Astrocyte of the cerebellum (primary cell): Measurements from ENCODE around the gene IQSEC3.

Experiments used
- DNase-seq: peaks from one replicate; pipeline ENCODE4 v3.0.0-alpha.2; 2011; ENCODE audit warnings: low read depth
- H3K4me3 ChIP-seq: 2 replicates; pipeline ENCODE4 v1.5.1; 2011; ENCODE audit warnings: mild to moderate bottlenecking, low read depth, low read length, moderate library complexity
- in situ Hi-C: cut with HindIII; loops from 2 replicates; pipeline ENCODE4 v1.10.0; 2017; ENCODE audit warnings: low sequenced_read_pairs
- TF ChIP-seq, protein P1 (sequence below): IDR thresholded peaks from 2 replicates; pipeline ENCODE4 v1.5.1; 2012; ENCODE audit warnings: low read length, low read depth, moderate library complexity, mild to moderate bottlenecking; ENCODE audit errors: missing control alignments

Gene IQSEC3

DNA sequence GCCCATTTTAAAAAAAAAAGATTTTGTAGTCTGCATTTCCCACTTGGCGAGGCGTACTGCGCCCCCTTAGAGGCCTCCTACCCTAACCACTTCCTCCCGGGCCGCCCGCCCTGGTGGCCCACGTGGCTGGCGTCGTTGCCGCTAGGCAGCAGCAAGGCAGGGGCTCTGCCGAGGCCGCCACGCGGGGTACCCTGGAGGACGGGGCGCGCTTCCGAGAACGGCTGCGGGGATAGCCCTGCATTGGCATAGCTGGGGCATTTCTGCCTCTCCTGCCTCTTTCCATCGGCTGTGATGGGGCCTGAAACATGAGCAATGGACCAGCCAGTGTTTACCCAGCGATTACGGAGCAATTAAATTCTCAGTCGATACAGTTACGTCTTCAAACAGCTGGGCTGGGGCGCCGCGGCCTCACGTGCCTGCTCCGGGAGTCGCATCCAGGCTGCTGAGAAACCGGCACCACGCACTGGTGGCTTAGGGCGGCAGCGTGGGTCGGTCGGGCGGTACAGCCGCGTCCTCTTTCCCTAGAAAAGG lies 38.0 kb downstream of the IQSEC3 start:
- DNase-seq = no peak
- in situ Hi-C loops = loop anchor here (5.0 kb wide), 1 partner anchor 83 kb away; no protein-coding TSS in a partner anchor
- TF ChIP-seq, protein P1, sequence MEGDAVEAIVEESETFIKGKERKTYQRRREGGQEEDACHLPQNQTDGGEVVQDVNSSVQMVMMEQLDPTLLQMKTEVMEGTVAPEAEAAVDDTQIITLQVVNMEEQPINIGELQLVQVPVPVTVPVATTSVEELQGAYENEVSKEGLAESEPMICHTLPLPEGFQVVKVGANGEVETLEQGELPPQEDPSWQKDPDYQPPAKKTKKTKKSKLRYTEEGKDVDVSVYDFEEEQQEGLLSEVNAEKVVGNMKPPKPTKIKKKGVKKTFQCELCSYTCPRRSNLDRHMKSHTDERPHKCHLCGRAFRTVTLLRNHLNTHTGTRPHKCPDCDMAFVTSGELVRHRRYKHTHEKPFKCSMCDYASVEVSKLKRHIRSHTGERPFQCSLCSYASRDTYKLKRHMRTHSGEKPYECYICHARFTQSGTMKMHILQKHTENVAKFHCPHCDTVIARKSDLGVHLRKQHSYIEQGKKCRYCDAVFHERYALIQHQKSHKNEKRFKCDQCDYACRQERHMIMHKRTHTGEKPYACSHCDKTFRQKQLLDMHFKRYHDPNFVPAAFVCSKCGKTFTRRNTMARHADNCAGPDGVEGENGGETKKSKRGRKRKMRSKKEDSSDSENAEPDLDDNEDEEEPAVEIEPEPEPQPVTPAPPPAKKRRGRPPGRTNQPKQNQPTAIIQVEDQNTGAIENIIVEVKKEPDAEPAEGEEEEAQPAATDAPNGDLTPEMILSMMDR = no peak
- no peak overlapping the region for H3K4me3 ChIP-seq

DNA sequence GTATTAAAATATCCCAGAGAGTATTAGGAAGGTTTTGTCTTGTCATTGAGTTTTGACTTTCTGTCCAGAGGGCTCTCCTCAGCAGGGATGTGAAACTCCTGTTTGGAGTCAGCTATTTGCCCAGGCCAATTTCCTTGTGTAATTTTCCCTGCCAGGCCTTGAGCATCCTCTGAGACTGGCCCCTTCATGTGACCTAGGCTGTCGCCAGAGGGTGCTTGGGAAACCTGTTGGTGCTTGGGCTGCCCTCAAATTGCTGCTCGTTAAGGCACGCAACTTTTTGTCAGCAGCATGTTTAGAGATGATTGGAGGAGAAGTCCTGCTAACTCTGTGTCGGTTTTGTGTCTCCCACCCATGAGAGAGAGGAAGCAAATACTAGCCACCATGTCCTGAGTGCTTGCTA lies 39.1 kb downstream of the IQSEC3 start:
- DNase-seq = no peak
- in situ Hi-C loops = loop anchor here (5.0 kb wide), 1 partner anchor 82 kb away; no protein-coding TSS in a partner anchor
- H3K4me3 ChIP-seq = no peak overlapping the region
- TF ChIP-seq, protein P1 = no peak

DNA sequence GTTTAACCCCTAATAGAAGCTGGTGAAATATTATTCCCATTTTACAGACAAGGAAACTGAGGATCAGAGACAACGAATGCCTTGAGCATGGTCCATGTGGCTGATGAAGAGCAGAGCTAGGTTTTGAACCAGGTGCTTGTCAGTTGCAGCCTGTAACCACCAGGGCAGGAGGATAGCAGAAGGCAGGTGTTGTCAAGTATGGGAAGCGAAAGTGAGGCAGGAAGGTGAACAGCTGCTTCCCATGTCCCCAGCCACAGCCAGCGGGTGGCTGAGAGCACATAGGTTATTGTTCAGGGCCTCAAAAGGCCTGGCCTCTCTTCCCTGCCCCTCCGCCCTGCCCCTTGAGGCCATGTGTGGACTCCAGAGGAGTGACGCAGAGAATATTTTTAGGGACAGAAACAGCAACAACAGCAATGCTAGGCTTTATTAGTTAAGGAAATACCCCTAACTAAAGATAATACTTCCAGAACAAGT lies 39.6 kb downstream of the IQSEC3 start:
- TF ChIP-seq, protein P1 = no peak
- H3K4me3 ChIP-seq = no peak overlapping the region
- no peak for DNase-seq
- in situ Hi-C loops = loop anchor here (5.0 kb wide), 1 partner anchor 81 kb away; no protein-coding TSS in a partner anchor

- TF ChIP-seq, protein P1 = no peak
- no peak for DNase-seq
- in situ Hi-C loops = loop anchor here (5.0 kb wide), 1 partner anchor 79 kb away; no protein-coding TSS in a partner anchor
- H3K4me3 ChIP-seq = no peak overlapping the region
These were observed 42.0 kb downstream of the IQSEC3 start for GRCh38 chr12:108594-108993.

DNA sequence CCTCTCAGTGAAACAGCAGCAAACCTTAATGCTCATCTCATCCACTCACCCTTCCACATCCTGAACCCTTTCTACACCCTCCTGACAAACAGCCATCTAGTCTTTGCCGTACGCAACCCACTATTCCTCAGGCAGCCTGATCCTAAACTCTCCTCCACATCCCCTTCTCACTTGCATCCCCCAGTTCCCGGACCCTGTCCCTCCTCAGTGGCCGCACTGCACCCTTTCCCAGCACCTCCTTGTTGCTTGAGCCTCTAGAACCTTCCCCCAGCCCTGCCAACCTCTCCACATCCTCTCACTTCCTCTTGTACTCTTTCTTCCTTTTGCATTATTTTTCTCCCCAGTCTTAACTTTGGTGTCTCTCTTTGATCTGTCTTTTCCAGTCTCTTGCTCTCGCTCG lies 42.9 kb downstream of the IQSEC3 start:
- no peak for DNase-seq
- TF ChIP-seq, protein P1 = no peak
- H3K4me3 ChIP-seq = no peak overlapping the region
- in situ Hi-C loops = loop anchor here (5.0 kb wide), 1 partner anchor 78 kb away; no protein-coding TSS in a partner anchor

GRCh38 chr12:109872-110271 lies 43.3 kb downstream of the IQSEC3 start:
- in situ Hi-C loops = loop anchor here (5.0 kb wide), 2 partner anchors 47 to 77 kb away; no protein-coding TSS in a partner anchor
- H3K4me3 ChIP-seq = no peak overlapping the region
- no peak for DNase-seq
- TF ChIP-seq, protein P1 = no peak
